ENCODE data around the gene FZD7. TPM values are rescaled to one million over a fixed set of nuclear protein-coding genes. Genes with fewer than 3 reads are reported as not detected.

Gene FZD7
- total and polyA plus RNA-seq, 11 donors: 1.7 to 42.0 (median 19.3) TPM

- intact Hi-C loops (cut with DNase I): no loop called here
- Histone ChIP-seq H3K9me3 (no peaks in the 10 kb centered on the region), H3K36me3 (no peaks in the 10 kb centered on the region), H3K4me3 (no peak overlapping the region), H3K27me3 (no peaks in the 10 kb centered on the region), H3K27ac (no peak overlapping the region), H3K4me1 (no peaks in the 10 kb centered on the region)
- TF ChIP-seq CTCF (IDR thresholded peaks at IDR 0.05) (no peak), POLR2A (IDR thresholded peaks at IDR 0.05) (no peak)
- 94 to 96% (median 95%) methylated on average over 4 of the region's 4 CpGs for WGBS, 4 donors
- ATAC-seq (no peak), DNase-seq (no peak)
Observed at GRCh38 chr2:201992960-201993359, 40.7 kb upstream of the FZD7 start.

DNA sequence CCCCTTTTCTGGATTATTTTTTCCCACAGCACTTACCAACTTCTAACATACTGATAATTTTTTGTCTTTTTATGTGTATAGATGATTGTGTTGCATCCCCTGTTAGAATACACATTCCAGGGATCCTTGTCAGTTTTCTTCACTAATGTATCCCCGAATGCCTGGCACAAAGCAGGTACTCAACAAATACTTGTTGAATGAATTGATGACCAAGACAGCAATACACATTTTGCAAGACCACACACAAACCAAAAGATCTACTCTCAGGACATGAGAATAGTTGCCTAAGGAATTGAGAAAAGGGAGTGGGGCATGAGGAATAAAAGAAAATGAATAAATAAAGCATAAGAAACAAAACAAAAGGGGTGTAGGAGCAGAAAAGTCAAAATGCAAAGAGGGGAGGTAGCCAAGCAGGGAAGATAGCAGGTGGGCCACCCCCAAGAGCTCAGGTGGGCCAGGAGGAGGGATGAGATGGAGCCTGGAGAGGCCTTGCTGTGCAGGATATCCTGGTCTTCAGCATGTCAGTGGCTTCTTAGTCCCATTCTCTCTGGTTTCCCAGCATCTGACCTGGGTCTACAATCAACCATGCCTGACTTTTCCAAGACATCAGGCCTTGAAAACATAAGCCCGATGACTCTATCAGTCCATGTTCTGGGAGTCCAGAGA is 38.5 kb upstream of the FZD7 start:
- no peaks in the 10 kb centered on the region for H3K9me3 ChIP-seq
- H3K36me3 ChIP-seq: no peaks in the 10 kb centered on the region
- DNase-seq (no peak), ATAC-seq (no peak)
- 91 to 95% (median 93%) methylated on average over 1 to 2 of the region's 2 CpGs for WGBS, 4 donors
- intact Hi-C loops (cut with DNase I): no loop called here
- H3K4me1 ChIP-seq: peaks cover 0 to 11% (median 0%) of the 10 kb centered on the region in 12 donors
- H3K27ac ChIP-seq: no peak overlapping the region
- no peaks in the 10 kb centered on the region for H3K27me3 ChIP-seq
- TF ChIP-seq CTCF (IDR thresholded peaks at IDR 0.05): no peak
- TF ChIP-seq POLR2A (IDR thresholded peaks at IDR 0.05): no peak
- H3K4me3 ChIP-seq: no peak overlapping the region

DNA sequence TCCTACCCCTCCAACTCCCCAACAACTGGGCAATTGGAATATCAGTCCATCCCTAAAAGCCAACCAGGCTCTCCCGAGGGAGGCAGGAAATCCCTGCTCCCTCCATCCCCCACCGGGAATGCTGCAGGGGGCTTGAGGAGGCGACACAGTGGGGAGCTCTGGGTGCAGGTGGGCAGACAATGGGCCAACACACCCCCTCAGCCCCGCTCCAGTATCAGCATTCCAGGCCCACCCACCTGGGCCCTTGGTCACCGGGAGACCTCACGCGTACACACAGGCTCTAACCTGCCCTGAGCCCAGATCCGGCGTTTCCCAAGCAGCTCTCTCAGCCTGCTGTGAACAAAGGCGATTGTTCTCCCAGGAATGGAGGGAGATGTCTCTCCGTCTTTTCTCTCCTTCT is 37.6 kb upstream of the FZD7 start:
- Histone ChIP-seq H3K4me1 (peaks cover 0 to 11% (median 0%) of the 10 kb centered on the region in 12 donors), H3K36me3 (no peaks in the 10 kb centered on the region), H3K4me3 (no peak overlapping the region), H3K27ac (no peak overlapping the region), H3K9me3 (no peaks in the 10 kb centered on the region), H3K27me3 (no peaks in the 10 kb centered on the region)
- intact Hi-C loops (cut with DNase I): no loop called here
- no peak for TF ChIP-seq CTCF (IDR thresholded peaks at IDR 0.05)
- no peak for TF ChIP-seq POLR2A (IDR thresholded peaks at IDR 0.05)
- DNase-seq (no peak), ATAC-seq (no peak)
- WGBS, 4 donors: 44 to 64% (median 52%) methylated on average over 11 of the region's 11 CpGs

GRCh38 chr2:201996679-201997314 is 36.9 kb upstream of the FZD7 start:
- Histone ChIP-seq H3K27ac (no peak overlapping the region), H3K9me3 (no peaks in the 10 kb centered on the region), H3K27me3 (no peaks in the 10 kb centered on the region), H3K4me1 (peaks cover 0 to 11% (median 0%) of the 10 kb centered on the region in 12 donors), H3K36me3 (no peaks in the 10 kb centered on the region), H3K4me3 (no peak overlapping the region)
- intact Hi-C loops (cut with DNase I): no loop called here
- no peak for TF ChIP-seq CTCF (IDR thresholded peaks at IDR 0.05)
- no peak for TF ChIP-seq POLR2A (IDR thresholded peaks at IDR 0.05)
- no peak for ATAC-seq
- no peak for DNase-seq
- WGBS, 4 donors: 52 to 61% (median 58%) methylated on average over 8 of the region's 8 CpGs
